GM18907 (cell line): ENCODE data around the gene ABT1.

Experiments
- ATAC-seq: cut with Tn5 transposase; IDR thresholded peaks from one replicate; pipeline ENCODE4 v1.9.1; 2021; ENCODE audit warnings: mild to moderate bottlenecking, moderate library complexity; ENCODE audit not compliant: unreplicated experiment

Gene ABT1

DNA sequence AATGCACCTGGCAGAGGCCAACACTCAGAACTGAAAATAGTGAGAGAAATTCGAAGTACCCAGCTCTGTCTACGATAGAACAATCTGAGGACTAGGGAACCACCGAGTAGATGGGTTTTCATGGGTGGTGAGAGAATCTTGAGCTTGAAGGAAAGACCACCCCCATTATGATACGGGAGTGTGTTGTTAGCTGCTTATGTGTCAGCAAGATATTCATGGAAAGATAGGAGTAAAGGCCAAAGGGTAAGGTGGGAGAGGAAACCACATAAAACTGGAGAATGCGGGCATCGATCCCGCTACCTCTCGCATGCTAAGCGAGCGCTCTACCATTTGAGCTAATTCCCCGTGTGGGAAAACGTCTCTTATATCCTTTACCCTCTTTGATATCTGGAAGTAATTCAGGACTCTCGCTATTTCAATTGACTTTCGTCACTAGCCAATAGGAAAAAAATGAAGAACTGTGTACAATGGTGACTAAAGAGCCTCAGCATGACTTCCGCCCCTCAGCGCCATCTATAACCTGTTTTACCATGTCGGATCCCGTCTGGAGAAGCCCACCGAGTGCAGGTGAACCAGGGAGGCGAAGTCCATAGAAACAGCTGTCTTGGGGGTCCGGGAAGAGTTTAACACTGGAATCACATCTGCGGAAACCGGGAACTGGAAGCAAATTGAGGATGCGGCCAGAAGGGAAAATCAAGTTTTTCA is 25.0 kb upstream of the ABT1 start:
- ATAC-seq = no peak

DNA sequence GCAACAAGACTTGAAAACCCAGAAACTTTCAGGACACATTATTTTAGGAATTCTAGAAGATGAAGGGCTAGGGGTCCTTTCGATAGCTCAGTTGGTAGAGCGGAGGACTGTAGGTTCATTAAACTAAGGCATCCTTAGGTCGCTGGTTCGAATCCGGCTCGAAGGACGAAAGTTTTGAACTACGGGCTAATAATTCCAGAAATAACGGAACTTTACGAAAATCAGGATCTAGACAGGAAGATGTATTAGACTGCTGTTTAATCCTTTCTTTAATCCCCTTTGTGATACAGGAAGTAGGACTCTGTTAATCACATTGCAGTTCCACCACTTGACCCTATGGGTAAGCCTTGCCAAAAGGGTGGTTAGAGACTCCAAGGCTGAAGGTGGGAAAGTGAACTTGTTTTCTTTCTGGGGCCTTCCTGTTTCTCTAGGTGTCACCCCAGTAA is 21.2 kb upstream of the ABT1 start:
- no peak for ATAC-seq

DNA sequence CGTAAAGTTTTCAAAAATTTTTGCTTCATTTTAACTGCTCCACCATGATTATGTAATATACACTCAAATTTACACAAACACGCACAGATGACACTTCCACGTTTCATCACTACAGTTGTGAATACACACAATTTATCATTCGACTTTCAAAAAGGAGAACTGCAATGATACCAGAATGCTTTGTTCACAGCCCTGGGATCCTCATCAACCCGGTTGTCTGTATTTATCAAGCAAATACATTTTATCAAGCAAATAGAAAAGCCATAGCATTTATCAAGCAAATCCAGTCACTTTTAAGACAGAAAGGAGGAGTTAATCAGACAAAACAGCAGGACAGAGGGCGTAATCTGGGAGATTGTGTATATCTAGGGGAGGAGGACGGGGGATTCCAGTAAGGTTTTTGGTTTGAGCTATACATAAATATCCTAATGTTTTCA is 20.3 kb upstream of the ABT1 start:
- ATAC-seq = no peak

GRCh38 chr6:26576929-26577719 is 19.6 kb upstream of the ABT1 start:
- ATAC-seq = no peak

DNA sequence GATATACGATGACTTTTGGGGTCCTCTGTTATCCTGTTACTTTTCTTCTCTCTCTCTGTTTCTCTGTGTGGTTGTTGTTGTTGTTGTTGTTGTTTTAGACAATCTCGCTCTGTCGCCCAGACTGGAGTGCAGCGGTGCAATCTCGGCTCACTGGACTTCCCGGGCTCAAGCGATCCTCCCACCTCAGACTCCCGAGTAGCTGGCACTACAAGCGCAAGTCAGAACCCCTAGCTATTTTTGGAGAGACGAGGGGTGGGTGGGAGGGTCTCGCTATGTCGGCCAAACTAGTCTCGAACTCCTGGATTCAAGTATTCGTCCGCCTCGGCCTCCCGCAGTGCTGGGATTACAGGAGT is 19.1 kb upstream of the ABT1 start:
- no peak for ATAC-seq

- ATAC-seq = no peak
Measured at GRCh38 chr6:26578279-26578678, 18.5 kb upstream of the ABT1 start.

- no peak for ATAC-seq
Measured at GRCh38 chr6:26578741-26579140, 18.0 kb upstream of the ABT1 start.

DNA sequence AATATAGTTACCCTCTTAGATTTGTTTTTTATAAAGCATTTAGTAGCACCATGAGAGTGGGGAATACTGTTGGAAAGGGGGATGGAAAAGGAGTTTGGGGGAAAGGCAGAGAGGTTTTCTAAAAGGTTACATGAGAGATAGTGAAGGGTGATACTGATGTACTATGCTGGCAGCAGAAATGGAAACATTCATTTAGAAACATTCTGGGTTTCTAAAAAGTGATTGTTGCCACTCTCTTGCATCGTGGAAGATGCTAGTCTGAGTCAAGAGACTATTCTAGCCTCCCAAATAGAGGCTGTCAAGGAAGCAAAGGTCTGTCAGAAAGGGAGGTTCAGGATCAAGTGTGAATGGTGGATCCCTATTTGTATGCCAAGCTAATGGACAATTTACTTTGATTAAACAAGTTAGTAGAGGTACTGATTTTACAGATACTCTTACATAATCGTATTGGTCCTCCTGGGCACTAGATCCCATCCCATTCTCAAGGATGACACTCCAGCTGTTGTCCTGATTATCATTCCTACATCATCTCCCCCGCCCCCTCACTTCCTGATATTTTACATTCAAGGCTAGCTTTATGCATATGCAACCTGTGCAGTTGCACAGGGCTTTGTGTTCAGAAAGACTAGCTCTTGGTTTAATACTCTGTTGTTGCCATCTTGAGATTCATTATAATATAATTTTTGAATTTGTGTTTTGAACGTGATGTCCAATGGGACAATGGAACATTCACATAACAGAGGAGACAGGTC is 15.4 kb upstream of the ABT1 start:
- ATAC-seq = no peak

- no peak for ATAC-seq
Measured at GRCh38 chr6:26588965-26589364, 7.8 kb upstream of the ABT1 start.

GRCh38 chr6:26592649-26593048 is 4.1 kb upstream of the ABT1 start:
- no peak for ATAC-seq

GRCh38 chr6:26593278-26594130 is 3.2 kb upstream of the ABT1 start:
- no peak for ATAC-seq

DNA sequence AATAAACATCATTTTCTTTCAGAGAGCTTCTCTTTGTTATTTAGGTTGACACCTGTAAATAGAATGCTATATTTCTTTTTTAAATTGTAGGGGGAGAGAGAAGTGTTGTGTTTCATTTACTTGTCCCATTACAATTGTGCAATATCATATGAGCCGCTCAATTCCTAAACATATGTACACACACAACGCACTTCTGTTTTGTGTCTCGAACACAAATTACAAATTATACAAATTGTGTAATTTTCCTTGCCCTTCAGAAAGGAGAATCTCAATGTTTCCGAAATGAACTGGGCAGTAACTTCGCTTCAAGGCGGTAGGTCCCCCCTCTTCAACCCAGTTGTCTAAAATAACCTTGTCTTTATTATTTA is 2.6 kb upstream of the ABT1 start:
- ATAC-seq = no peak

DNA sequence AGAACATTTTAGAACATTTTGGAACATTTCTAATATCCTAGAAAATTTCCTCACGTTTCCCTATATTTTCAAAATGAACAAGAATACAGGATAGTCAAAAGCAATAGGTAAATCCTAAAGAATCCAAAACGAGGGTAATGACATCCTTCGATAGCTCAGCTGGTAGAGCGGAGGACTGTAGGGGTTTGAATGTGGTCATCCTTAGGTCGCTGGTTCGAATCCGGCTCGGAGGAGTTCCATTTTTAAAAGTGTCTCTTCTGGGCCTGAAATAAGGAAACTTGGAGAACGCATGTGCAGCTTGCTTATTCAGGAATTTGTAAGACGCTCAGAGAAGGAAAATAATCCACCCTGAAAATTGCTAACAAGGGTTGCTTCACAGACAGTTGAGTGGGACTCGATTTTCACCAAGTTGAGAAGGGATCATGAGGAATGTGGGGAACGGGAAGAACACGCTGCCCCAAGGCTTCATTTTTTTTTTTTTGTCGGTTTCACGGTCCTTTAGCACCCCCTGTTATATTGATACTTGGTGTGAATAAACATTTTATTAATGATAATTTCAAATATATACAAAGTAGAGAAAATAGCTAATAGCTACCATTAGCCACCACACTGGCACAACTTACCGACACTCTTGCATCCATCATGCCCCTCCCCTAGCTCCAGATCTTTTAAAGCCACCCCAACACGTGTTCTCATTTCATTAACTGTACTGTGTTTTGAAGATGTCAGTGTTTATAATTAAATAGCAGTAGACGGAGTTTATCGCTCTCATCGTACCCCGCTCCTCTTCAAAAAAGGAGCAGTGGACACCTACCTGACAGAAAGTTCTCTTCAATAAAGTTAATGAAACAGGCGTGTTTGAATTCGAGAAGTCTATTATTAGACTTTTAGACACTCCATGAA is 1.8 kb upstream of the ABT1 start:
- ATAC-seq = no peak

DNA sequence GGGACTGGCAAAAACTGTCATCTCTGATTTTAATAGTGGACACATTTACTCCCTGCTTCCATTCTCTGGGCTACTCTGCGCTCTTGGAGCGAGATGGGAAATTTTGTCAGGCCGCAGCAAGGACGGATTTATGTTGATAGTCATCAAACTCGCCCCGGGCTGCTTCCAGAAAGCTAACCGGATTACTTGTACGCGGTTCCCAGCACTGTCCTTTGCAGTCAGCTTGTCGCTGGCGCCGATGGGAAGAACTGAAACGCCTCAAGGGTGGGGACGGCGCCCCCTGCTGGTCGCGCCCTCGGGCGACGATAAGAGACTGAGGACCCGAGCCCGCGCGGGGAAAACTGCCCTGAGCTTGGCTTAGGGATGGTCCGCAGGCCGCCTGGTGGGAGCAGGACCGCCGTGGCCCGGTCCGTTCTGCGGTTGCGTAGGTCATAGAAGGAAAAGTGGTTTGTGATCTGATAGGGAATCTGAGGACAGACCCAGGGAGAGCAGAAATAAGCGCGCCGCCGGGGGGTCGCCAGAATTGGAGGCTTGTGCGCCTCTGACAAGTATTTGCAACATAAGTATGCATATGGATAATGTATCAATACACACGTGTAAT is 984 bp upstream of the ABT1 start:
- peak; percentile 63 for ATAC-seq

DNA sequence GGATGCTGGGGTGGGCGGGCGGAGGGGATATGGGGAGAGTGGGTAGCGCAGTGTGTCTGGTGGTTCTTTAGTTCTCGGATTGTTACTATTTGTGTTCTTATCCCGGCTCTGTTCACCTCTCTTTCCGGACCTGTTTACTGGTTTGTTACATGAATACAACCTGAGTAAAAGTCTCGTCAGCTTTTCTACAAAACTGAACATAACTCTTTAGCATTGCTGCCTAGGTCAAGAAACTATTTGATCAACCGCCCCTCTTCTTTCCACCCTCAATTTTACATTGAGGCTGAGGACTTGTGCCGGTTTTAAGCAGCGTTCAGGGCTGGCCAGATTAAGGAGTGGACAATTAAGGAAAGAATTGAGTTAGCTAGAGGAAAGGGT is 625 bp downstream of the ABT1 start:
- no peak for ATAC-seq

- ATAC-seq = no peak
Measured at GRCh38 chr6:26597821-26598220, 1.1 kb downstream of the ABT1 start.

DNA sequence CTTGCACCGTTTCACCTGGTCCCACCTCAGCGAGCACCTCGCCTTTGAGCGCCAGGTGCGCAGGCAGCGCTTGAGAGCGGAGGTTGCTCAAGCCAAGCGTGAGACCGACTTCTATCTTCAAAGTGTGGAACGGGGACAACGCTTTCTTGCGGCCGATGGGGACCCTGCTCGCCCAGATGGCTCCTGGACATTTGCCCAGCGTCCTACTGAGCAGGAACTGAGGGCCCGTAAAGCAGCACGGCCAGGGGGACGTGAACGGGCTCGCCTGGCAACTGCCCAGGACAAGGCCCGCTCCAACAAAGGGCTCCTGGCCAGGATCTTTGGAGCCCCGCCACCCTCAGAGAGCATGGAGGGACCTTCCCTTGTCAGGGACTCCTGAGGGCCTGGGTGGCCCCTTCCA is 1.5 kb downstream of the ABT1 start:
- ATAC-seq = no peak

GRCh38 chr6:26599134-26599533 is 2.4 kb downstream of the ABT1 start:
- ATAC-seq = no peak

- no peak for ATAC-seq
Measured at GRCh38 chr6:26599591-26599990, 2.8 kb downstream of the ABT1 start.

GRCh38 chr6:26600759-26601158 is 4.0 kb downstream of the ABT1 start:
- ATAC-seq = no peak
